HCT116 (cell line): ENCODE measurements around the gene GABRE. TPM values are rescaled to one million over a fixed set of nuclear protein-coding genes. Genes with fewer than 3 reads are reported as not detected.

Experiments used
- ATAC-seq: fragments of 200-7000 bp; cut with Tn5 transposase; 2 replicates; pipeline ENCODE4 v1.9.1; 2020; ENCODE audit warnings: mild to moderate bottlenecking, moderate library complexity
- BruUV-seq: library from RNA; stranded (reverse); fragments of 400-500 nt; replicated peaks from 2 replicates; lab custom pipeline; 2021; lab: Mats Ljungman, UMichigan
- CTCF ChIA-PET: fragments of 300-600 bp; sonication (Branson Sonifier 250); formaldehyde crosslinking; loops from one replicate; lab custom pipeline; 2021; ENCODE audit warnings: antibody characterized with exemption; lab: Charles Lee
- POLR2A ChIA-PET: fragments of 300-600, 350-600 bp; sonication (Branson Sonifier 250); formaldehyde crosslinking; loops from one replicate; lab custom pipeline; 2021; ENCODE audit warnings: antibody characterized with exemption; lab: Charles Lee
- RAD21 ChIA-PET, 2 experiments: fragments of 300-600 bp; sonication (Branson Sonifier 250); formaldehyde crosslinking; loops; one replicate each; lab custom pipeline; 2023; ENCODE audit warnings: low total read pairs in 2 of 2; ENCODE audit not compliant: uncharacterized antibody in 2 of 2, unreplicated experiment in 2 of 2, low non-redundant PET in 1 of 2; lab: Charles Lee
- DNase-seq: peaks from one replicate; pipeline ENCODE4 v3.0.0-alpha.2; 2010; ENCODE audit warnings: low read depth, low spot score
- H2AFZ ChIP-seq: fragments of 200-600 bp; shearing (Covaris generic), sonication (generic); 2 replicates; pipeline ENCODE4 v1.6.1; 2017; ENCODE audit warnings: low read depth, mixed run types, mixed read lengths, antibody characterized with exemption, low read length; ENCODE audit not compliant: poor library complexity, severe bottlenecking
- H3K27ac ChIP-seq: 2 replicates; pipeline ENCODE4 v1.5.1; 2012; ENCODE audit warnings: low read depth, low read length
- H3K27me3 ChIP-seq: fragments of 200-600 bp; sonication (generic); 2 replicates; pipeline ENCODE4 v1.6.1; 2016; ENCODE audit warnings: mixed run types, low read length, mixed read lengths; ENCODE audit not compliant: insufficient read depth
- H3K36me3 ChIP-seq, 2 experiments: fragments of 200-500 bp in 1 of 2; fragments of 200-600 bp in 1 of 2; sonication (Bioruptor generic) in 1 of 2; sonication (generic) in 1 of 2; 2 replicates each; pipeline versions ENCODE4 v1.5.1 to v1.6.1; 2014 to 2016; ENCODE audit warnings: low read length in 2 of 2, inconsistent platforms in 1 of 2, mixed read lengths in 1 of 2, mixed run types in 1 of 2; ENCODE audit not compliant: insufficient read depth in 2 of 2, control insufficient read depth in 1 of 2
- H3K4me1 ChIP-seq, 2 experiments: fragments of 200-600 bp in 1 of 2; sonication (generic) in 1 of 2; 2 replicates each; pipeline versions ENCODE4 v1.5.1 to v1.6.1; 2012 to 2017; ENCODE audit warnings: low read length in 2 of 2, inconsistent platforms in 1 of 2, mild to moderate bottlenecking in 1 of 2, mixed read lengths in 1 of 2, mixed run types in 1 of 2, moderate library complexity in 1 of 2; ENCODE audit not compliant: insufficient read depth in 2 of 2, control insufficient read depth in 1 of 2
- H3K4me2 ChIP-seq: fragments of 200-600 bp; sonication (generic); 2 replicates; pipeline ENCODE4 v1.6.1; 2017; ENCODE audit warnings: mixed run types, low read length, mixed read lengths
- H3K4me3 ChIP-seq, 2 experiments: fragments of 200-600 bp in 1 of 2; sonication (generic) in 1 of 2; replicated peaks in 1 of 2; 2 replicates each; pipeline ENCODE4 v1.5.1; 2011 to 2016; ENCODE audit warnings: low read length in 2 of 2, control low read depth in 1 of 2, low read depth in 1 of 2, mild to moderate bottlenecking in 1 of 2, mixed read lengths in 1 of 2, mixed run types in 1 of 2
- H3K79me2 ChIP-seq: fragments of 200-600 bp; sonication (generic); 2 replicates; pipeline ENCODE4 v1.6.1; 2017; ENCODE audit warnings: mild to moderate bottlenecking, mixed run types, low read length, moderate library complexity, mixed read lengths; ENCODE audit not compliant: insufficient read depth
- H3K9ac ChIP-seq: fragments of 200-600 bp; sonication (generic); 2 replicates; pipeline ENCODE4 v1.6.1; 2016; ENCODE audit warnings: low read length, mixed read lengths
- H3K9me2 ChIP-seq: fragments of 200-600 bp; sonication (generic), shearing (Covaris generic); 2 replicates; pipeline ENCODE4 v1.6.1; 2017; ENCODE audit warnings: mixed run types, mild to moderate bottlenecking, moderate library complexity; ENCODE audit not compliant: insufficient read depth
- H3K9me3 ChIP-seq, 2 experiments: fragments of 200-500 bp in 1 of 2; fragments of 200-600 bp in 1 of 2; sonication (Bioruptor generic) in 1 of 2; sonication (generic) in 1 of 2; 2 replicates each; pipeline ENCODE4 v1.6.1; 2014 to 2017; ENCODE audit warnings: low read length in 2 of 2, mixed read lengths in 2 of 2, inconsistent platforms in 1 of 2, low read depth in 1 of 2, mild to moderate bottlenecking in 1 of 2, mixed run types in 1 of 2, moderate library complexity in 1 of 2; ENCODE audit not compliant: control insufficient read depth in 1 of 2, insufficient read depth in 1 of 2
- H4K20me1 ChIP-seq: fragments of 200-600 bp; sonication (generic), shearing (Covaris generic); 2 replicates; pipeline ENCODE4 v1.6.1; 2017; ENCODE audit warnings: mixed run types, mild to moderate bottlenecking, moderate library complexity; ENCODE audit not compliant: insufficient read depth
- ATF3 ChIP-seq: IDR thresholded peaks from 2 replicates; pipeline ENCODE4 v1.6.1; 2012
- CBX3 ChIP-seq: IDR thresholded peaks from 2 replicates; pipeline ENCODE4 v1.6.1; 2012; ENCODE audit warnings: low read depth
- CEBPB ChIP-seq: IDR thresholded peaks from 2 replicates; pipeline ENCODE4 v1.6.1; 2012; ENCODE audit warnings: low read depth
- EGR1 ChIP-seq: IDR thresholded peaks from 2 replicates; pipeline ENCODE4 v1.6.1; 2012; ENCODE audit warnings: low read depth
- ELF1 ChIP-seq: IDR thresholded peaks from 2 replicates; pipeline ENCODE4 v1.6.1; 2012; ENCODE audit warnings: low read depth, borderline replicate concordance
- EZH2 ChIP-seq: fragments of 200-600 bp; sonication (generic); IDR thresholded peaks from 2 replicates; pipeline ENCODE4 v1.6.1; 2017; ENCODE audit warnings: antibody characterized with exemption, mixed run types
- POLR2A ChIP-seq: IDR thresholded peaks from 2 replicates; pipeline ENCODE4 v1.7.0; 2011; ENCODE audit warnings: borderline replicate concordance; ENCODE audit not compliant: insufficient read depth, insufficient read length; ENCODE audit errors: extremely low read depth
- POLR2AphosphoS5 ChIP-seq: IDR thresholded peaks from 2 replicates; pipeline ENCODE4 v1.6.1; 2011; ENCODE audit warnings: mild to moderate bottlenecking, low read depth, low read length, moderate library complexity
- RAD21 ChIP-seq: IDR thresholded peaks from 2 replicates; pipeline ENCODE4 v1.6.1; 2012; ENCODE audit warnings: low read depth, mild to moderate bottlenecking
- REST ChIP-seq: IDR thresholded peaks from 2 replicates; pipeline ENCODE4 v1.6.1; 2012; ENCODE audit warnings: low read depth
- SP1 ChIP-seq: IDR thresholded peaks from 2 replicates; pipeline ENCODE4 v1.6.1; 2012; ENCODE audit warnings: low read depth
- TCF7L2 ChIP-seq: IDR thresholded peaks from 2 replicates; pipeline ENCODE4 v1.7.0; 2011; ENCODE audit warnings: borderline replicate concordance, inconsistent platforms; ENCODE audit not compliant: insufficient read depth, insufficient read length; ENCODE audit errors: extremely low read depth
- ZFX ChIP-seq: fragments of 450-650 bp; IDR thresholded peaks from 2 replicates; pipeline ENCODE4 v1.6.1; 2017
- ZNF274 ChIP-seq: fragments of 200-500 bp; sonication (Bioruptor generic); IDR thresholded peaks from 2 replicates; pipeline ENCODE4 v1.6.1; 2014; ENCODE audit warnings: mild to moderate bottlenecking, low read depth, low read length, inconsistent platforms
- intact Hi-C: fragments of 100-400 bp; cut with micrococcal nuclease; formaldehyde crosslinking; loops from 2 replicates; pipeline ENCODE4 v1.10.0; 2022
- total RNA-seq: library from RNA; stranded (reverse); gene quantifications from one replicate; pipeline ENCODE4 v1.2.1, GENCODE V29; 2021; ENCODE audit not compliant: unreplicated experiment

Gene GABRE
- total RNA-seq, 1 experiment from 2014 or later = 3.9 TPM

GRCh38 chrX:151962034-151962433, 12.4 kb downstream of the GABRE start:
- Histone ChIP-seq H3K4me3 (no peak overlapping the region), H3K27ac (no peak overlapping the region), H3K9me2 (no peaks in the 10 kb centered on the region), H3K27me3 (no peaks in the 10 kb centered on the region), H3K4me2 (no peak overlapping the region), H3K4me1 (no peaks in the 10 kb centered on the region), H3K9me3 (no peaks in the 10 kb centered on the region), H3K36me3 (no peaks in the 10 kb centered on the region), H3K79me2 (no peaks in the 10 kb centered on the region), H2AFZ (no peak overlapping the region), H4K20me1 (no peaks in the 10 kb centered on the region), H3K9ac (no peak overlapping the region)
- intact Hi-C loops = no loop called here
- no peak for DNase-seq
- no peak for ATAC-seq
- ChIA-PET CTCF (no interaction called here), POLR2A (no interaction called here), RAD21 (no interaction called here)
- no TSS peak for BruUV-seq
- TF ChIP-seq POLR2AphosphoS5 (no peak), SP1 (no peak), POLR2A (no peak), TCF7L2 (no peak), CBX3 (no peak), ATF3 (no peak), EGR1 (no peak), ZNF274 (no peak), ELF1 (no peak), EZH2 (no peak), RAD21 (no peak), CEBPB (no peak), ZFX (no peak), REST (no peak)
